Measurements from ENCODE around the gene C19orf12. TPM values are rescaled to one million over a fixed set of nuclear protein-coding genes. Genes with fewer than 3 reads are reported as not detected.

The C19orf12 gene
- total and polyA plus RNA-seq, 2 donors (not counting 1 experiment from before 2014, with no cell fraction given), result 25.4 to 26.8 TPM

DNA sequence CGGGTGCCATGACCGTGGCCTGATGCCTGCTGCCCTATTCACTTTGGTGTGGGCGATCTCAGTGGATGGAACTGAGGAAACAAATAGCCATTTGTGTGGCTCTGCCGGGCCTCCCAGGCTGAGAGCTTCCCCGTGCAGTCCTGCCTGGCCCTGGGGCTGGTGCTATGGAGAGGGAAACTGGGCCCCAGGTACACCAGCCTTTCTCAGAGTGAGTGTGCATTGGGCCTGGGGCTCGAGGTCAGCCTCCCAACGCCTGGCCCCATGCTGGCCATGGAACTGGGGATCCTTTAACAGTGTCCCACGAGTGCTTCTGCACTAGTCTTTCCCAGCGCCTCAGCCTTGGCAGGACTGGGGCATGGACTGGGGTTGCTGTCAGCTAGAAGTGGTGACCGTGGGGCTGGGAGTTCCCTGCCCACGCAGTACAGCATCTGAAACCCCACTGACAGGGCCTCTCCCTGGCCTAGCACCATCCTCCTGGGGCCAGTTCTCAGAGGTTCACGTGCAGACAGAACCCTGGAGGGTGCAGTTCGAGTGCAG, 39.3 kb downstream of the C19orf12 start:
- Histone ChIP-seq H3K4me3 (replicated peaks in 1 of 4; ENCODE audit: control extremely low read depth in 1 of 4, insufficient read depth in 1 of 4, low read depth in 3 of 4, low read length in 4 of 4) (no peak overlapping the region), H3K9me3 (ENCODE audit: control insufficient read depth, insufficient read depth, low read depth, low read length) (no peaks in the 10 kb centered on the region), H3K79me2 (ENCODE audit: control insufficient read depth, insufficient read depth, low read length) (peaks cover 27% of the 10 kb centered on the region), H3K4me2 (ENCODE audit: extremely low read depth, insufficient read depth, low read length) (no peak overlapping the region), H3K9ac (ENCODE audit: insufficient read depth, low read length) (no peak overlapping the region), H4K20me1 (ENCODE audit: control insufficient read depth, extremely low read depth, insufficient read depth, low read length) (peaks cover 2% of the 10 kb centered on the region), H3K36me3 (ENCODE audit: control insufficient read depth, insufficient read depth, low read length) (peaks cover 18% of the 10 kb centered on the region), H2AFZ (ENCODE audit: low read length) (no peak overlapping the region), H3K27ac (ENCODE audit: insufficient read depth, low read length) (no peak overlapping the region), H3K27me3 (ENCODE audit: control insufficient read depth, insufficient read depth, low read length) (no peaks in the 10 kb centered on the region), H3K4me1 (ENCODE audit: control insufficient read depth, extremely low read depth, insufficient read depth, low read length) (peaks cover 9% of the 10 kb centered on the region)
- no peak for DNase-seq (ENCODE audit: low read depth in 2 of 2)
- TF ChIP-seq EZH2 (IDR thresholded peaks at IDR 0.05; ENCODE audit: low read length, missing control alignments) (no peak), CTCF (conservative IDR thresholded peaks at IDR 0.05 in 1 of 2, IDR thresholded peaks at IDR 0.05 in 1 of 2; ENCODE audit: low read depth in 1 of 2, low read length in 2 of 2) (no peak)

DNA sequence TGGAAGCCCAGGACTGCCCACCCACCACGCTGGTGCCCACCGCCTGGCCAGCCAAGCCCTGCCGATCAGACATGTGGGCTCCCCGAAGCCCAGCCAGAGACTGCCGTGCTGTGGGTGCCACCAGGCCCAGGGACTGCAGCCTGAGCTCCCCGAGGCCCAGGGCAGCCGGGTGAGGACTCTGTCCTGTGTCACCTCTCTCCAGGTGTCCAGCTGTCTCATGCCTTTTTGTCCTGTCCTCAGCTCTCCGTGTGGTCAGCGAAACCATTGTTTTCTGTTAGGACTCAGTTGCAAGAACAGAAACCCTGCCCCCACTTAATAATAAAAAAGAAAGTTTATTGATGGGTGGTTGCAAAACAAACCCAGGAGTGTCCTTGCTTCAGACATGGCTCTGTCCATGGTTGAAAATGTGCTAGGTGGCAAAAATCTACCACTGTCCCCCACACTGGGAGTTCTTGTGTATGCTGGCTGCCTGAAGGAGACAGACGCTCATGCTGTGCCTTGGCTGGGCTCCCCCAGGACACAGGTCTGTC, 39.9 kb downstream of the C19orf12 start:
- H3K36me3 ChIP-seq (ENCODE audit: control insufficient read depth, insufficient read depth, low read length), result peaks cover 19% of the 10 kb centered on the region
- no peaks in the 10 kb centered on the region for H3K27me3 ChIP-seq (ENCODE audit: control insufficient read depth, insufficient read depth, low read length)
- H3K9ac ChIP-seq (ENCODE audit: insufficient read depth, low read length), result no peak overlapping the region
- peaks cover 30% of the 10 kb centered on the region for H3K79me2 ChIP-seq (ENCODE audit: control insufficient read depth, insufficient read depth, low read length)
- H3K4me1 ChIP-seq (ENCODE audit: control insufficient read depth, extremely low read depth, insufficient read depth, low read length), result peaks cover 9% of the 10 kb centered on the region
- H3K4me3 ChIP-seq (replicated peaks in 1 of 4; ENCODE audit: control extremely low read depth in 1 of 4, insufficient read depth in 1 of 4, low read depth in 3 of 4, low read length in 4 of 4), result no peak overlapping the region
- H3K9me3 ChIP-seq (ENCODE audit: control insufficient read depth, insufficient read depth, low read depth, low read length), result no peaks in the 10 kb centered on the region
- no peak for DNase-seq (ENCODE audit: low read depth in 2 of 2)
- H4K20me1 ChIP-seq (ENCODE audit: control insufficient read depth, extremely low read depth, insufficient read depth, low read length), result peaks cover 2% of the 10 kb centered on the region
- H2AFZ ChIP-seq (ENCODE audit: low read length), result no peak overlapping the region
- TF ChIP-seq CTCF (conservative IDR thresholded peaks at IDR 0.05 in 1 of 2, IDR thresholded peaks at IDR 0.05 in 1 of 2; ENCODE audit: low read depth in 1 of 2, low read length in 2 of 2) (no peak), EZH2 (IDR thresholded peaks at IDR 0.05; ENCODE audit: low read length, missing control alignments) (no peak)
- no peak overlapping the region for H3K27ac ChIP-seq (ENCODE audit: insufficient read depth, low read length)
- H3K4me2 ChIP-seq (ENCODE audit: extremely low read depth, insufficient read depth, low read length), result no peak overlapping the region

- peaks cover 9% of the 10 kb centered on the region for H3K4me1 ChIP-seq (ENCODE audit: control insufficient read depth, extremely low read depth, insufficient read depth, low read length)
- H3K79me2 ChIP-seq (ENCODE audit: control insufficient read depth, insufficient read depth, low read length), result peaks cover 33% of the 10 kb centered on the region
Observed at GRCh38 chr19:29674374-29675119, 40.5 kb downstream of the C19orf12 start.

More at GRCh38 chr19:29674374-29675119, 40.5 kb downstream of the C19orf12 start:
- no peak for DNase-seq (ENCODE audit: low read depth in 2 of 2)
- Histone ChIP-seq H3K4me2 (ENCODE audit: extremely low read depth, insufficient read depth, low read length) (no peak overlapping the region), H3K27ac (ENCODE audit: insufficient read depth, low read length) (no peak overlapping the region), H3K36me3 (ENCODE audit: control insufficient read depth, insufficient read depth, low read length) (peaks cover 19% of the 10 kb centered on the region), H3K4me3 (replicated peaks in 1 of 4; ENCODE audit: control extremely low read depth in 1 of 4, insufficient read depth in 1 of 4, low read depth in 3 of 4, low read length in 4 of 4) (no peak overlapping the region), H2AFZ (ENCODE audit: low read length) (no peak overlapping the region), H4K20me1 (ENCODE audit: control insufficient read depth, extremely low read depth, insufficient read depth, low read length) (peaks cover 2% of the 10 kb centered on the region), H3K9ac (ENCODE audit: insufficient read depth, low read length) (no peak overlapping the region), H3K27me3 (ENCODE audit: control insufficient read depth, insufficient read depth, low read length) (no peaks in the 10 kb centered on the region), H3K9me3 (ENCODE audit: control insufficient read depth, insufficient read depth, low read depth, low read length) (no peaks in the 10 kb centered on the region)
- TF ChIP-seq CTCF (conservative IDR thresholded peaks at IDR 0.05 in 1 of 2, IDR thresholded peaks at IDR 0.05 in 1 of 2; ENCODE audit: low read depth in 1 of 2, low read length in 2 of 2) (no peak), EZH2 (IDR thresholded peaks at IDR 0.05; ENCODE audit: low read length, missing control alignments) (no peak)
